HepG2 (cell line): ENCODE data around the gene ANGPTL2. TPM values are rescaled to one million over a fixed set of nuclear protein-coding genes. Genes with fewer than 3 reads are reported as not detected.

Experiments
- AHR ChIP-seq: IDR thresholded peaks from 2 replicates; pipeline ENCODE4 v1.6.1; 2018; ENCODE audit warnings: missing genetic modification reagents, missing compliant biosample characterization
- CAMTA2 ChIP-seq: sonication (generic); formaldehyde crosslinking; IDR thresholded peaks from 2 replicates; pipeline ENCODE4 v1.4.0; 2020; ENCODE audit warnings: mild to moderate bottlenecking, missing genetic modification reagents, borderline replicate concordance
- HMG20B ChIP-seq: conservative IDR thresholded peaks from 2 replicates; pipeline ENCODE4 v1.6.1; 2016; ENCODE audit warnings: missing genetic modification reagents, missing compliant biosample characterization
- KIAA2018 ChIP-seq: sonication (generic); formaldehyde crosslinking; IDR thresholded peaks from 2 replicates; pipeline ENCODE4 v1.5.0; 2020; ENCODE audit warnings: mild to moderate bottlenecking, missing genetic modification reagents, borderline replicate concordance
- NFE2L1 ChIP-seq: sonication (generic); formaldehyde crosslinking; IDR thresholded peaks from 2 replicates; pipeline ENCODE4 v1.4.0; 2020; ENCODE audit warnings: missing genetic modification reagents, mild to moderate bottlenecking, borderline replicate concordance
- PAX8 ChIP-seq: sonication (generic); formaldehyde crosslinking; IDR thresholded peaks from 2 replicates; pipeline ENCODE4 v1.8.0; 2022; ENCODE audit warnings: mild to moderate bottlenecking, missing genetic modification reagents, borderline replicate concordance
- RCOR2 ChIP-seq: IDR thresholded peaks from 2 replicates; pipeline ENCODE4 v1.6.1; 2016; ENCODE audit warnings: missing biosample characterization, missing genetic modification reagents
- XBP1 ChIP-seq: sonication (generic); formaldehyde crosslinking; IDR thresholded peaks from 2 replicates; pipeline ENCODE4 v1.5.0; 2020; ENCODE audit warnings: missing genetic modification reagents
- ZMAT3 ChIP-seq: sonication (generic); formaldehyde crosslinking; conservative IDR thresholded peaks from 2 replicates; pipeline ENCODE4 v1.7.0; 2021; ENCODE audit warnings: missing genetic modification reagents
- ZNF224 ChIP-seq: sonication (generic); formaldehyde crosslinking; IDR thresholded peaks from 2 replicates; pipeline ENCODE4 v1.5.0; 2020; ENCODE audit warnings: mild to moderate bottlenecking, missing genetic modification reagents
- ZNF780A ChIP-seq: sonication (generic); formaldehyde crosslinking; IDR thresholded peaks from 2 replicates; pipeline ENCODE4 v1.8.0; 2022; ENCODE audit warnings: mild to moderate bottlenecking, missing genetic modification reagents, moderate library complexity
- ZSCAN22 ChIP-seq: sonication (generic); formaldehyde crosslinking; IDR thresholded peaks from 2 replicates; pipeline ENCODE4 v1.4.0; 2020; ENCODE audit warnings: mild to moderate bottlenecking, missing genetic modification reagents
- polyA plus RNA-seq, 8 experiments: library from polyadenylated mRNA; depleted of rRNA in 3 of 8; stranded (reverse) in 7 of 8; unstranded in 1 of 8; fragments of >200 nt; fragmentation: Illumina TruSeq in 4 of 8; extraction: Trizol in 4 of 8; gene quantifications; 2 replicates each; pipeline versions ENCODE4 v1.2.1 to v1.2.3, GENCODE V29; 2011 to 2016; ENCODE audit warnings: low read depth in 4 of 8, missing spikeins in 1 of 8, mixed read lengths in 1 of 8; ENCODE audit not compliant: insufficient read depth in 1 of 8
- total RNA-seq, 5 experiments: library from RNA; depleted of rRNA; stranded (reverse); fragments of >200 nt; fragmentation: Illumina TruSeq; extraction: Trizol; gene quantifications; 2 replicates each; pipeline ENCODE4 v1.2.3, GENCODE V29; 2016; ENCODE audit warnings: low read depth in 1 of 5
- TF ChIP-seq, protein P1 (sequence below): conservative IDR thresholded peaks from 2 replicates; pipeline ENCODE4 v1.6.1; 2018; ENCODE audit warnings: missing genetic modification reagents
- TF ChIP-seq, protein P2 (sequence below): sonication (generic); formaldehyde crosslinking; IDR thresholded peaks from 2 replicates; pipeline ENCODE4 v1.9.0; 2021; ENCODE audit warnings: missing genetic modification reagents, borderline replicate concordance
- TF ChIP-seq, protein P3 (sequence below): sonication (generic); formaldehyde crosslinking; IDR thresholded peaks from 2 replicates; pipeline ENCODE4 v1.4.0; 2020; ENCODE audit warnings: mild to moderate bottlenecking, low read depth, missing genetic modification reagents

The ANGPTL2 gene
- total and polyA plus RNA-seq, 2 of the 13 experiments (the other 11 are each of a cell fraction or from before 2014, with no cell fraction given): 0.91 to 21.0 TPM

DNA sequence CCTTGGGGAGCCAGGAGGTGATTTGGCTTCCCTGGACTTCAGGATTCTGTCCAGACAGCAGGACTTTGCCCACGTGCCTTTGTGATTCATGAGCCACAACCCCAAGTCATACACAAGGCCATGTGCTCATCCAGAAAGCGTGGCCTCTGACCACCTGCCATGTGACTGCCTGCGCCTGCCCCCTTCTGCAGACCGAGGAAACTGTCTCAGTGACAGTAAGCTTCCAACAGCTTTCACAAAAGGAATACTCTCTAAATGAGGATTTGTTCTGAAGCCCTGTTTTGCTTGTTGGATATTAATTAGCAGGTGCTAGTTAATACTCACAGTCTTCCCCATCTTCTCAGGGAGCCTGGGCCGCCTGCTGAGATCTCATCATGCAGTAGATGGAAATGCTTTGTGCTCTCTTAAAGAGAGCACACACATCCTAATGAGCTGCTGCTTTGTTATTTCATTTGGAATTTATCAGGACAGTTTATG lies 36.9 kb upstream of the ANGPTL2 start (continued):
- TF ChIP-seq, protein P1, sequence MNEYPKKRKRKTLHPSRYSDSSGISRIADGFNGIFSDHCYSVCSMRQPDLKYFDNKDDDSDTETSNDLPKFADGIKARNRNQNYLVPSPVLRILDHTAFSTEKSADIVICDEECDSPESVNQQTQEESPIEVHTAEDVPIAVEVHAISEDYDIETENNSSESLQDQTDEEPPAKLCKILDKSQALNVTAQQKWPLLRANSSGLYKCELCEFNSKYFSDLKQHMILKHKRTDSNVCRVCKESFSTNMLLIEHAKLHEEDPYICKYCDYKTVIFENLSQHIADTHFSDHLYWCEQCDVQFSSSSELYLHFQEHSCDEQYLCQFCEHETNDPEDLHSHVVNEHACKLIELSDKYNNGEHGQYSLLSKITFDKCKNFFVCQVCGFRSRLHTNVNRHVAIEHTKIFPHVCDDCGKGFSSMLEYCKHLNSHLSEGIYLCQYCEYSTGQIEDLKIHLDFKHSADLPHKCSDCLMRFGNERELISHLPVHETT (CRISPR knock-in tag): peak; percentile 76; the same call in 1 of the 2 replicates
- TF ChIP-seq RCOR2: 0 out of 2 replicates have a peak, but pooled peaks have one; percentile 65
- TF ChIP-seq HMG20B (CRISPR knock-in tag): no peak; the same call in 1 of the 2 replicates
- TF ChIP-seq ZSCAN22 (CRISPR knock-in tag): 0 out of 2 replicates have a peak, but pooled peaks have one; percentile 44
- TF ChIP-seq ZNF780A (CRISPR knock-in tag): peak; percentile 89
- peak; percentile 90; the same call in 1 of the 2 replicates for TF ChIP-seq KIAA2018
- TF ChIP-seq ZNF224 (CRISPR knock-in tag): peak; percentile 83; the same call in 1 of the 2 replicates
- peak; percentile 100 for TF ChIP-seq ZMAT3
- TF ChIP-seq NFE2L1: peak; percentile 90; the same call in 1 of the 2 replicates
- TF ChIP-seq AHR (CRISPR knock-in tag): peak; percentile 95
- TF ChIP-seq, protein P2, sequence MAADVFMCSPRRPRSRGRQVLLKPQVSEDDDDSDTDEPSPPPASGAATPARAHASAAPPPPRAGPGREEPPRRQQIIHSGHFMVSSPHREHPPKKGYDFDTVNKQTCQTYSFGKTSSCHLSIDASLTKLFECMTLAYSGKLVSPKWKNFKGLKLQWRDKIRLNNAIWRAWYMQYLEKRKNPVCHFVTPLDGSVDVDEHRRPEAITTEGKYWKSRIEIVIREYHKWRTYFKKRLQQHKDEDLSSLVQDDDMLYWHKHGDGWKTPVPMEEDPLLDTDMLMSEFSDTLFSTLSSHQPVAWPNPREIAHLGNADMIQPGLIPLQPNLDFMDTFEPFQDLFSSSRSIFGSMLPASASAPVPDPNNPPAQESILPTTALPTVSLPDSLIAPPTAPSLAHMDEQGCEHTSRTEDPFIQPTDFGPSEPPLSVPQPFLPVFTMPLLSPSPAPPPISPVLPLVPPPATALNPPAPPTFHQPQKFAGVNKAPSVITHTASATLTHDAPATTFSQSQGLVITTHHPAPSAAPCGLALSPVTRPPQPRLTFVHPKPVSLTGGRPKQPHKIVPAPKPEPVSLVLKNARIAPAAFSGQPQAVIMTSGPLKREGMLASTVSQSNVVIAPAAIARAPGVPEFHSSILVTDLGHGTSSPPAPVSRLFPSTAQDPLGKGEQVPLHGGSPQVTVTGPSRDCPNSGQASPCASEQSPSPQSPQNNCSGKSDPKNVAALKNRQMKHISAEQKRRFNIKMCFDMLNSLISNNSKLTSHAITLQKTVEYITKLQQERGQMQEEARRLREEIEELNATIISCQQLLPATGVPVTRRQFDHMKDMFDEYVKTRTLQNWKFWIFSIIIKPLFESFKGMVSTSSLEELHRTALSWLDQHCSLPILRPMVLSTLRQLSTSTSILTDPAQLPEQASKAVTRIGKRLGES (CRISPR knock-in tag): peak; percentile 71; the same call in 1 of the 2 replicates
- TF ChIP-seq CAMTA2 (CRISPR knock-in tag): peak; percentile 80; the same call in 1 of the 2 replicates
- TF ChIP-seq XBP1 (CRISPR knock-in tag): peak; percentile 94; the same call in 1 of the 2 replicates
- peak; percentile 60; the same call in 1 of the 2 replicates for TF ChIP-seq PAX8 (CRISPR knock-in tag)
- TF ChIP-seq, protein P3, sequence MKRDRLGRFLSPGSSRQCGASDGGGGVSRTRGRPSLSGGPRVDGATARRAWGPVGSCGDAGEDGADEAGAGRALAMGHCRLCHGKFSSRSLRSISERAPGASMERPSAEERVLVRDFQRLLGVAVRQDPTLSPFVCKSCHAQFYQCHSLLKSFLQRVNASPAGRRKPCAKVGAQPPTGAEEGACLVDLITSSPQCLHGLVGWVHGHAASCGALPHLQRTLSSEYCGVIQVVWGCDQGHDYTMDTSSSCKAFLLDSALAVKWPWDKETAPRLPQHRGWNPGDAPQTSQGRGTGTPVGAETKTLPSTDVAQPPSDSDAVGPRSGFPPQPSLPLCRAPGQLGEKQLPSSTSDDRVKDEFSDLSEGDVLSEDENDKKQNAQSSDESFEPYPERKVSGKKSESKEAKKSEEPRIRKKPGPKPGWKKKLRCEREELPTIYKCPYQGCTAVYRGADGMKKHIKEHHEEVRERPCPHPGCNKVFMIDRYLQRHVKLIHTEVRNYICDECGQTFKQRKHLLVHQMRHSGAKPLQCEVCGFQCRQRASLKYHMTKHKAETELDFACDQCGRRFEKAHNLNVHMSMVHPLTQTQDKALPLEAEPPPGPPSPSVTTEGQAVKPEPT (CRISPR knock-in tag): peak; percentile 97; the same call in 1 of the 2 replicates
